IPS-20b (cell line): ENCODE results near the gene PLCXD3.

Experiments used
- H3K27ac ChIP-seq: one replicate; pipeline ENCODE4 v1.5.1; 2013; ENCODE audit warnings: low read length
- H3K27me3 ChIP-seq: 2 replicates; pipeline ENCODE4 v1.6.1; 2013; ENCODE audit warnings: mild to moderate bottlenecking, low read length, inconsistent platforms; ENCODE audit not compliant: insufficient read depth
- H3K36me3 ChIP-seq: 2 replicates; pipeline ENCODE4 v1.6.1; 2013; ENCODE audit warnings: low read depth, mild to moderate bottlenecking, inconsistent platforms, low read length, moderate library complexity; ENCODE audit not compliant: insufficient read depth
- H3K4me1 ChIP-seq: 2 replicates; pipeline ENCODE4 v1.6.1; 2013; ENCODE audit warnings: mild to moderate bottlenecking, control low read depth, inconsistent platforms, low read length, moderate library complexity; ENCODE audit not compliant: insufficient read depth
- H3K4me3 ChIP-seq: 2 replicates; pipeline ENCODE4 v1.5.1; 2013; ENCODE audit warnings: mild to moderate bottlenecking, low read length, inconsistent platforms
- H3K9ac ChIP-seq: 2 replicates; pipeline ENCODE4 v1.6.1; 2013; ENCODE audit warnings: low read depth, mild to moderate bottlenecking, inconsistent platforms, low read length, moderate library complexity
- H3K9me3 ChIP-seq: 2 replicates; pipeline ENCODE4 v1.6.1; 2013; ENCODE audit warnings: mild to moderate bottlenecking, low read depth, low read length, inconsistent platforms; ENCODE audit not compliant: insufficient read depth

The PLCXD3 gene

GRCh38 chr5:41371738-41372137 lies 138.7 kb downstream of the PLCXD3 start:
- H3K27ac ChIP-seq: no peak overlapping the region
- H3K4me3 ChIP-seq: no peak overlapping the region

GRCh38 chr5:41370482-41370881 lies 139.9 kb downstream of the PLCXD3 start:
- H3K9me3 ChIP-seq: no peaks in the 10 kb centered on the region
- H3K27me3 ChIP-seq: no peaks in the 10 kb centered on the region
- H3K36me3 ChIP-seq: no peaks in the 10 kb centered on the region
- no peak overlapping the region for H3K27ac ChIP-seq
- no peak overlapping the region for H3K4me3 ChIP-seq
- H3K4me1 ChIP-seq: no peaks in the 10 kb centered on the region
- H3K9ac ChIP-seq: no peak overlapping the region

More at GRCh38 chr5:41371738-41372137, 138.7 kb downstream of the PLCXD3 start:
- Histone ChIP-seq H3K27me3 (no peaks in the 10 kb centered on the region), H3K4me1 (no peaks in the 10 kb centered on the region), H3K9me3 (no peaks in the 10 kb centered on the region), H3K36me3 (no peaks in the 10 kb centered on the region), H3K9ac (no peak overlapping the region)

GRCh38 chr5:41369799-41370198 lies 140.6 kb downstream of the PLCXD3 start:
- no peaks in the 10 kb centered on the region for H3K9me3 ChIP-seq
- no peaks in the 10 kb centered on the region for H3K36me3 ChIP-seq
- H3K4me3 ChIP-seq: no peak overlapping the region
- no peak overlapping the region for H3K9ac ChIP-seq
- no peaks in the 10 kb centered on the region for H3K4me1 ChIP-seq
- no peaks in the 10 kb centered on the region for H3K27me3 ChIP-seq
- no peak overlapping the region for H3K27ac ChIP-seq

GRCh38 chr5:41368158-41368557 lies 142.2 kb downstream of the PLCXD3 start:
- Histone ChIP-seq H3K27me3 (no peaks in the 10 kb centered on the region), H3K4me1 (no peaks in the 10 kb centered on the region), H3K9me3 (no peaks in the 10 kb centered on the region), H3K9ac (no peak overlapping the region), H3K27ac (no peak overlapping the region), H3K36me3 (no peaks in the 10 kb centered on the region), H3K4me3 (no peak overlapping the region)

- Histone ChIP-seq H3K27ac (no peak overlapping the region), H3K27me3 (no peaks in the 10 kb centered on the region), H3K9ac (no peak overlapping the region), H3K36me3 (no peaks in the 10 kb centered on the region), H3K9me3 (no peaks in the 10 kb centered on the region), H3K4me1 (no peaks in the 10 kb centered on the region; the same call in 1 of the 2 replicates), H3K4me3 (no peak overlapping the region)
Observed at GRCh38 chr5:41365369-41365768, 145.0 kb downstream of the PLCXD3 start.

GRCh38 chr5:41364346-41364745 lies 146.1 kb downstream of the PLCXD3 start:
- H3K4me1 ChIP-seq: no peaks in the 10 kb centered on the region; the same call in 1 of the 2 replicates
- no peaks in the 10 kb centered on the region for H3K27me3 ChIP-seq

GRCh38 chr5:41363343-41363986 lies 146.9 kb downstream of the PLCXD3 start:
- Histone ChIP-seq H3K9ac (no peak overlapping the region), H3K36me3 (no peaks in the 10 kb centered on the region), H3K4me3 (no peak overlapping the region), H3K27me3 (no peaks in the 10 kb centered on the region), H3K9me3 (no peaks in the 10 kb centered on the region), H3K27ac (no peak overlapping the region), H3K4me1 (no peaks in the 10 kb centered on the region; the same call in 1 of the 2 replicates)

More at GRCh38 chr5:41364346-41364745, 146.1 kb downstream of the PLCXD3 start:
- Histone ChIP-seq H3K36me3 (no peaks in the 10 kb centered on the region), H3K9ac (no peak overlapping the region), H3K4me3 (no peak overlapping the region), H3K9me3 (no peaks in the 10 kb centered on the region), H3K27ac (no peak overlapping the region)

GRCh38 chr5:41356786-41357185 lies 153.6 kb downstream of the PLCXD3 start:
- Histone ChIP-seq H3K27me3 (no peaks in the 10 kb centered on the region), H3K9ac (no peak overlapping the region), H3K36me3 (no peaks in the 10 kb centered on the region), H3K4me3 (no peak overlapping the region), H3K9me3 (no peaks in the 10 kb centered on the region), H3K27ac (no peak overlapping the region), H3K4me1 (no peaks in the 10 kb centered on the region; the same call in 1 of the 2 replicates)

GRCh38 chr5:41349846-41350245 lies 160.6 kb downstream of the PLCXD3 start:
- no peaks in the 10 kb centered on the region for H3K9me3 ChIP-seq
- no peaks in the 10 kb centered on the region for H3K4me1 ChIP-seq
- no peak overlapping the region for H3K9ac ChIP-seq
- H3K4me3 ChIP-seq: no peak overlapping the region
- no peaks in the 10 kb centered on the region for H3K36me3 ChIP-seq
- no peak overlapping the region for H3K27ac ChIP-seq
- H3K27me3 ChIP-seq: no peaks in the 10 kb centered on the region

- Histone ChIP-seq H3K4me3 (no peak overlapping the region), H3K27ac (no peak overlapping the region), H3K36me3 (no peaks in the 10 kb centered on the region), H3K4me1 (no peaks in the 10 kb centered on the region), H3K27me3 (no peaks in the 10 kb centered on the region), H3K9me3 (no peaks in the 10 kb centered on the region), H3K9ac (no peak overlapping the region)
Observed at GRCh38 chr5:41347569-41347968, 162.8 kb downstream of the PLCXD3 start.

- H3K4me3 ChIP-seq: no peak overlapping the region
- no peak overlapping the region for H3K27ac ChIP-seq
- no peaks in the 10 kb centered on the region for H3K9me3 ChIP-seq
- H3K36me3 ChIP-seq: no peaks in the 10 kb centered on the region
- H3K9ac ChIP-seq: no peak overlapping the region
- no peaks in the 10 kb centered on the region for H3K27me3 ChIP-seq
- H3K4me1 ChIP-seq: no peaks in the 10 kb centered on the region
Observed at GRCh38 chr5:41346609-41347008, 163.8 kb downstream of the PLCXD3 start.

- Histone ChIP-seq H3K36me3 (no peaks in the 10 kb centered on the region), H3K9me3 (no peaks in the 10 kb centered on the region), H3K4me1 (no peaks in the 10 kb centered on the region), H3K9ac (no peak overlapping the region), H3K4me3 (no peak overlapping the region), H3K27ac (no peak overlapping the region), H3K27me3 (no peaks in the 10 kb centered on the region)
Observed at GRCh38 chr5:41345295-41345694, 165.1 kb downstream of the PLCXD3 start.
